CD4-positive, alpha-beta T cell treated with Interleukin-17A for 1 hour (primary cell): ENCODE measurements around the gene PLEKHB1.

Experiments
- DNase-seq: peaks from one replicate; pipeline ENCODE4 v3.0.0-alpha.2; 2020

PLEKHB1 gene, protein sequence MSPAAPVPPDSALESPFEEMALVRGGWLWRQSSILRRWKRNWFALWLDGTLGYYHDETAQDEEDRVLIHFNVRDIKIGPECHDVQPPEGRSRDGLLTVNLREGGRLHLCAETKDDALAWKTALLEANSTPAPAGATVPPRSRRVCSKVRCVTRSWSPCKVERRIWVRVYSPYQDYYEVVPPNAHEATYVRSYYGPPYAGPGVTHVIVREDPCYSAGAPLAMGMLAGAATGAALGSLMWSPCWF

DNA sequence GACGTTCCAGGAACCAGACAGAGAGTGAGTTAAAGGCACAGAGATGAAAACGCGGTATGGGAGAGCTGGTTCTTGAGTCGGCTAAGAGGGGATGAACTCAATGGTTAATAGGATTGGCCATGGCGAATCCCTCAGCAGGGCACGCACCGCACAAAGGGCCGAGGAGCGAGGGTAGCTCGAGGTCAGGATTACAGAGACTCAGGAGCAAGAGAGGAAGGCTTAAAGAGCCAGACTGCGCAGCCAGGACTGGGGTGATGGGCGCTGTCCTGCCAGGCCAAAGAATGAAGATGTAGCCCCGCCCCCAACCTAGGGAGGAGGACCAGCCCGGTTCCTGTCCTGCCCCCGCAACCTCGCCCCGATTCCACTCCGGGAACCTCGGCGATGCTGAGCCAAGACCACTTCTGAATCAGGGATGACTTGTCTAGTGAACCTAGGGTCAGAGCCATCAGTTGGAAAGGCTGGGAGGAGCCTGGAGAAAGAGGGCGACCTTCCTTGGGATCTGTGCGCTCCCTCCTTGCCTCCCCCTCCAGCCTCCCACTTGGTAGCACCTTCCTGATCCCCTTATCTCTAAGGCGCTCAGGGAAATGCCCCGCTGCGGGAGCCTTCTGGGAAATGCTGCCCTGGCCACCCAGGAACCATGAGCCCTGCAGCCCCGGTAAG is at the start of gene PLEKHB1:
Gene PLEKHB1, plus strand, starts transcription at position 610 of the 660 bp plus-strand sequence. Its CDS starts 28 bp downstream, at position 638.
- DNase-seq: no peak

DNA sequence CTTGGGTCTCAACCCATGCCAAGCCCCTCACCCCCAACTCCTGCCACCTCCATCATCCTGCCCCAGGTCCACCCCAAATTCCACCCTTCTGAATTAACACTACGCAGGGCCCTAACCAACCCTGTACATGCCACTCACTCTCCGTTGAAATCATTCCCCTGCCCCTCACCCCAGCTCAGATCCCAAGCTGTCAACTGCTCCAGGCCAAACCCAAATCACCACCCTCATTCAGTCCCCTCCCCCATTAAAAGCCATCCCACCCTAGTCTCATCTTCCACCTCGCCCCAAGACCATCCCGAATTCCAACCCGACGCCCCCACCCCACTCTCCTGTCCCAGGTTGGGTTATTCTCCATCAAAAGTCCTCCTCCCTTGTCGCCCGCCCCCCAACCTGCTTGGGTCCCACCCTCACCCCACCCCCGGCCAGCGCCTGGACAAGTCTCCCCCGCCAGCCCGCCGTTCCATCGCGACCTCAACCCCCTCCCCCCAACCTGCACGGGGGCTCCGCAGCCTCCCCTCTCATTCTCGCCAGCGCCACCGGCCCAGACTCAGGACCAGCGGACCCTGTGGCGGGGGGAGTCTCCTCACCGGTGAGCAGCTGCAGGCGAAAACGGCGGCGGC is 48.9 kb upstream of the PLEKHB1 start:
- no peak for DNase-seq

DNA sequence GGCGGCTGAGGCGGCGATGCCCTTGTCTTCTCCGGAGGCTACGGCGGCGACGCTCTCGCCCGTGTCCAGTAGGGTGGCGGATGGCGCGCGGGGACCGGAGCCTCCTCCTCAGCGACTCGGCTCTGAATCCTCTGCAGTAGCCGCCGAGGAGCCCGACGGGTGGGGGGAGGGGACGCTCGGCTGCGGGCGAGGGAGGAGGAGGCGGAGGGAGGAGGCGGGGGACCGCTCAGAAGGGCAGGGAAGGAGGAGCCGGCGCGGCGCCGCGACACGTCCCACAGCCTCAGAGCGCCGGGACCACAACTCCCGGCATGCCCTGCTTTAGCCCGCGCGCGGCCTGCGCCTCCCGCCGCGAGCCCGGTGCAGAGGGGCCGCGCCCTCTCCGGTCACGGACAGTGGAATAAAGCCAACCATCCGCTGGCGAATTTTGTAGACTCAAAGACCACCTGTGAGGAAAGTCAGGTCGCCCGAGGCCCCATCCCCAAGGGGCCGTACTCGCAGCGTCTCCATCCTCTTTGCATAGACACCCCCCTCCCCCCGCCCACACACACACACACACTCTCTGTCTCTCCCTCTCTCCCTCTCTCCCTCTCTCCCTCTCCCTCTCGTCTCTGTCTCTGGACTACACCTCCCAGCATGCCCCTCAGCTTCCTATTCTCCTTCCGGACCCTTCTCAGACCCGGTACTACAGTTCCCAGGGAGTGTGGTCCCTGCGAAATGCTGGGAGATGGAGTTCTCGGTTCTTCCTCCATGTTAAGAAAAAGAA is 48.2 kb upstream of the PLEKHB1 start, which contains the start of gene FAM168A:
Gene FAM168A, minus strand, starts transcription at position 157 of the 763 bp plus-strand sequence. CDS start 129,638 bp downstream, outside the sequence.
- peak; percentile 95 for DNase-seq

DNA sequence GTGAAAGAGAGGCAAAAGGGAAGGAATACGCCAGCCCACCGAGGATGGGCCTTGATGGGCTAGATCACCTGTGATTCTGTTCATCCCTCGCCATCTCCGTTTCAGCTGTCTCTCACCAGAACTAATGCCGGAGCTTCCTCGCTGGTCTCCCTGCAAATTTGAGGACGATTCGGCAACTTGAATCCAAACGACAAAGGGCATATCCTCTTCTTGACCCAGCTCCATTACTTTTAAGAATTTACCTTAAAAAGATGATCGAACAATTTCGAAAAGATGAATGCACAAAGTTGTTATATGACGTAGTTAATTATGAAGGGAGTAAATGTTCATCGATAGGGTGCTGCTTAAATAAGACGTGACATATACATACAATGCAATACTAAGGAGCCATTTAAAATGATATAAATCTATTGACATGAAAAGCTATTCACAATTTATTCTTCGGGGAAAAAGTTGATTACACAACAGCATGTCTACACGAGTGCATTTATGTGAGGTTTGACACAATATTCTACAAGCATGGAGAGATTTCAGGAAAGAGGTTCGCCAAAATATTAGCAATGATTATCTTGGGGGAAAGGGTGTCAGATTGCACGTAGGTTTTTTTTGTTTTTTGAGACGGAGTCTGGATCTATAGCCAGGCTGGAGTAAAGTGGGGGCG is 47.5 kb upstream of the PLEKHB1 start:
- no peak for DNase-seq

DNA sequence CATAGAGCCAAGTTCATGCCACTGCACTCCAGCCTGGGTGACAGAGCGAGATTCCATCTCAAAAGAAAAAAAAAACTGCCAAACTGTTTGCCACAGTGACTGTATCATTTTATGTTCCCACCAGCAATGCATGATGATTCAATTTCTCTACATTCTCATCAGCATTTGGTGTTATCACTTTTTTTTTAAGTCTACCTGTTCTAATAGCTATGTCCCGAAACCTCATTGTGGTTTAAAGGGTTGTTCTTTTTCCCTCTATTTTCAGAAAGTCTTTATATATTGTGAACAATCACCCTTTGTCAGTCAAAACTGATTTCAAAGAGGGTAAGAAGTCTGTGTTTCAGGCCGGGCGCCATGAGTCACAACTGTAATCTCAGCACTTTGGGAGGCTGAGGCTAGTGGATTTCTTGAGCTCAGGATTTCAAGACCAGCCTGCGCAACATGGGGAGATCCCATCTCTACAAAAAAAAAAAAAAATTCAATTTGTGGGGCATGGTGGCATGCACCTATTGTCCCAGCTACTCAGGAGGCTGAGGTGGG is 33.7 kb upstream of the PLEKHB1 start:
- DNase-seq: no peak

DNA sequence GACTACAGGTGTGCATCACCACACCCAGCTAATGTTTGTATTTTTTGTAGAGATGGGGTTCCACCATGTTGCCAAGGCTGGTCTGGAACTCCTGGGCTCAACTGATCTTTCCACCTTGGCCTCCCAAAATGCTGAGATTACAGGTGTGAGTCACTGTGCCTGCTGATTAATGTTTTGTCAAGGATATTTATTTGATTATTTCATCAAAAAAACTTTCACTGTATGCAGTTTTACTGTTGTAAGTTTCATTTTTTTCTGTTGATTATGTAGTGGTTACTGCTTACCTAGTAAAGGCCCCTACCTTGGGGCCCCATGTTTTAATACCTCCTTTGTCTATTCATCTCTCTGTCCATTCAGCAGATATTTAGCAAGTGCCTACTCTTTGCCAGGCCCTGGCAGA is 31.8 kb upstream of the PLEKHB1 start:
- DNase-seq: no peak

DNA sequence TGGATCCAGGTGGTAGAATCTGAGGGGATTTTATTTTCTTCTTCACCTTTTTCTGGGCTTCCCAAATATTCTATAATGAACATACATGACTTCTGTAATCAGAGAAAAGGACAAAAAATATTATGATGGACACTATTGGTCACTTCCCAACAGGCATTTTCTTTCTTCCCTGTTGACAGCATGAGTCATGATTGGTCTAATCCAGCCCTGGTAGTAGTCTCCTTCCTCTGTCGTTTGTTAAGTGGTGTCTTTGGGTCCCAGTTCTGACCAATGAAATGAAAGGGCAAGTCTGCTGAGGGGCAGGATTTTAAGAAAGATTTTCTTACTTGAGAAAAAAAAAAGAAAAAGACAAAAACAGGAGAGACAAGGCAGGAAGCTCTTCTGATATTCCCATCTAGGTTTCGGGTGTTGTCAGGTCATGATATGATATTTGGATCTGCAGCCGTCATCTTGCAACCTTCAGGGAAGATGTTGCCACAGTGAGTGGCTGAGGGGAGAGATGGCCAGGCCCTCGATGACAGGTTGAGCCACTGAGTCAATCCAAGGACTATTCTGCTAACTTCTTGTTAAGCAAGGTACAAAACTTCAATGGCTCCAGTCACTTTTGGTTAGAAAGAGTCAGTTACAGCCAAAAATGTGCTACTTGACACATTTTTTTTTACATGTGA is 23.3 kb upstream of the PLEKHB1 start:
- DNase-seq: no peak

DNA sequence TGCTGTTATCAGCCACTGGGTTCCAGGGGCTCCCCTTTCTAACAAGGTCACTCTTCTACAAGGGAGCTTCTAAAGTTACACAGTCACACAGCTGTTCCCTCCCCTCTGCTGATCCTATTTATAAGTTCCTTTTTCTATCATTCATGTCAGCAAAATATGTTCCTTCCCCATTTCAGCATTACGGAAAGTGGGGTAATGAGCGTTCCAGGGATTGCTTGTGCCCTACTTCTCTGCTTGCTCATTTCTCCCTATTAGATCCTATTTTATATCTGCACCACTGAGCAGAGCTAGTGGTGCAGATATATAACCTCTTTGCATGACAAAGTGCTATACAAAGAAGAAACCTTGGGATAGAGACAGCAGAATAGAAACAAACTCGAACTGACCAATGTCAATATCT is 22.7 kb upstream of the PLEKHB1 start:
- no peak for DNase-seq

DNA sequence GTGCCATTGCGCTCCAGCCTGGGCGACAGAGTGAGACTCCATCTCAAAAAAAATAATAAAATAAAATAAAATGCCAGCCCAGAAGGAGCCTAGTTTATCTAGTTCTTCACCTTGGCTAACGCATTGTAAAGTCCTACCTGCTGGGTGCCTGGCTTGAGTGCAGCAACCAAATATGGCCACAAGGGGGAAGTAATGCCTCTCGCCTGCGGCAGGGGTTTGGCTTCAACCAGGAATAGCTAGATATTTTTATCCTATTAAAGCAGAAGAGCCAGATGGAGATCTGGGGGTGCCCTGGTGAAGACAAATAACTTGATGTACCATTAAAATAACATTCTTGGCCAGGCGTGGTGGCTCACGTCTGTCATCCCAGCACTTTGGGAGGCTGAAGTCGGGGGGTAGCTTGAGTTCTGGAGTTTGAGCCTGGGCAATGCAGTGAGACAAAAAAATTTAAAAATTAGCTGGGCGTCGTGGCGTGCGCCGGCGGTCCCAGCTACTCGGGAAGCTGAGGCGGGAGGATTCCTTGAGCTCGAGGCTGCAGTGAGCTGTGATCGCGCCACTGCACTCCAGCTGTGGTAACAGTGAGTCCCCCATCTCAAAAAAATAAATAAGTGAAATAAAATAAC is 20.6 kb upstream of the PLEKHB1 start:
- peak; percentile 79 for DNase-seq

DNA sequence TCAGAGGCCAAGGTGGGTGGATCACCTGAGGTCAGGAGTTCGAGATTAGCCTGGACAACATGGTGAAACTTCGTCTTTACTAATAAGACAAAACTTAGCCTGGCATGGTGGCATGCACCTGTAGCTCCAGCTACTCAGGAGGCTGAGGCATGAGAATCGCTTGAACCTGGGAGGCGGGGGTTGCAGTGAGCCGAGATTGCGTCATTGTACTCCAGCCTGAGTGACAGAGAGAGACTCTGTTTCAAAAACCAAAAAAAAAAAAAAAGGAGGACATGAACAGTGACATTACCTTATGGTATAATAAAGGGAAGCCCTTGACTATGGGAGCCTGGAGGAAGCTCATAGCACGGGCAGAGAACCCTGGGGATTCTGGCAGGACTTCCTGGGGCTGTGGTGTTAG is 16.5 kb upstream of the PLEKHB1 start:
- DNase-seq: no peak

DNA sequence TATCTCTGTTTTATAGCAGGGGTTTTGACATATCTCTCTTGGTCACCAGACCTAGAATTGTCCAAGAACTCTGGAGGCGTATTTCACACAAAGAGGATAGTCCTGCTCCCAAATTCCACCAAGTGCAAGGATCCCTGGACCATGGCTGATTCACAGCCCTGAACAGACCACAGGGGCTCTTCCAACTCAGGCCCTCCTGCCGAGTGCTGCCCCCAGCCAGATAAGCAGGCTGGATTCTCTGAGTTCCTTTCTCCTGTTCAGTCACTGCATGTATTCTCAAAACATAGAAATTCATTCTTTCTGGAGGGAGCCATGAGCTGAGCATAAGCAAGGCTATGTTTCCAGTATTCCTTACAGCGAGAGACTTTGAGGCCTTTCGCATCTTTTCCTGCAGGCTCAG is 13.4 kb upstream of the PLEKHB1 start:
- DNase-seq: no peak

DNA sequence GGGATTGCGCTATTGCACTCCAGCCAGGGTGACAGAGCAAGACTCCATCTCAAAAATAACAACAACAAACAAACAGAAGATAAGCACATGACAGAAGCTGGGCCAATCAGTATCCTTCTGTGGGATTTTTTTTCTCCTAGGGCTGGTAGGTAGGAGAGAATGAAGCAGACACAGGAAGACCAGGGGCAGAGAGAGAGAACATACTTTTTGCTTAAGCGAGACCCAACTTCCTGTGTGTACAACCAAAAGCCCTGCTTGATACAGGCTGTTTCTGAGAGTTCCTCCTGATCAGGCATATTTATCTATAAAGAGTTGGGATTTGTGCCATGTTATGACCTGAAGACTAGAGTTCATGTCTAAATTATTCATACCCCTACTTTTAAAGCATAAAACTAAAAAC is 12.4 kb upstream of the PLEKHB1 start:
- no peak for DNase-seq

DNA sequence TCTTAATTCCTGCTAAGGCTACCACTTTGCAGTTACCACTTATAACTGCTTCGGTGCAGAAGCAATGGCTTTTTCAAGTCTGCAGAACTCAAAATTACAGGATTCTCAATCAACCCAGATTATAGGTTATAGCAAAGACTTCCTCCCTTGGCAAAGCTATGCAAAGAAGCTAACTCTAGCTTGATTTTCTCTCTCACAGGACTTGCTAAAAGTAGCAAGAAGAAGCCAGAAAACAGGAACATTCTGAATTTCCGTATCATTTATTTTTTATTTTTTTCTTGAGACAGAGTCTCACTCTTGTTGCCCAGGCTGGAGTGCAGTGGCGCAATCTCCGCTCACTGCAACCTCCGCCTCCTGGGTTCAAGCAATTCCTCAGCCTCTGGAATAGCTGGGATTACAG is 10.7 kb upstream of the PLEKHB1 start:
- DNase-seq: no peak

DNA sequence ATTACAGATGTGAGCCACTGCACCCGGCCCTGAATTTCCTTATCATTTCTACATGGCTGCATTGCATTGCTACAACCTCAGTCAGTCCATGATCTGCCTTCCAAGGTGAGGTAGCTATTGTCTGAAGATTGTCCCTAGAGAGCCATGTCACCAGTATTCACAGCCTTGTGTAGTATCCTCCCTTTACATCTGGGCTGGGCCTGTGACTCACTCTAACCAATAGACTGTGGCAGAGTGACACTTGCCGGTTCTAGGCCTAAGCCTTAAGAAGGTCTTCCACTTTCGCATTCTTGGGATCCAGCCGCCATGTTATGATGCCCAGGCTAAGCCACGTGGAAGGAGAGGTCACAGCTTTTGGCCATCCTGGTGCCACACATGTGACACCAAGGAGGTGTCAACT is 10.1 kb upstream of the PLEKHB1 start:
- no peak for DNase-seq

DNA sequence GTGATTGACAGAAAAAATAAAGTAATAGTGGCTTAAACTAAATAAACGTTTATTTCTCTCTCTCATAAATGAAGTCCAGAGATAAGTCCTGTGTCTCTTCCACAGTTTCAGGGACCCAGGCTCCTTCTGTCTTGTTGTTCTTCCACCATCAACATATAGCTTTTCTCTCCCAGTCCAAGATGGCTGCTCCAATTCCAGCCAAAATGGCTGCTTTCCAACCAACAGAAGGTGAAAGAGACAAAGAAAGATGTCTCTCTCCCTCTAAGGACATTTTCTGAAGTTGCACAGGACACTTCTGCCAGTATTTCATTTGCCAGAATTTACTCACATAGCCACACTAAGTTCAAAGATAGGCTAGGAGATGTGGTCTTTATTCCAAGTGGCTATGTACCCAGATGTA is 9.4 kb upstream of the PLEKHB1 start:
- DNase-seq: no peak

DNA sequence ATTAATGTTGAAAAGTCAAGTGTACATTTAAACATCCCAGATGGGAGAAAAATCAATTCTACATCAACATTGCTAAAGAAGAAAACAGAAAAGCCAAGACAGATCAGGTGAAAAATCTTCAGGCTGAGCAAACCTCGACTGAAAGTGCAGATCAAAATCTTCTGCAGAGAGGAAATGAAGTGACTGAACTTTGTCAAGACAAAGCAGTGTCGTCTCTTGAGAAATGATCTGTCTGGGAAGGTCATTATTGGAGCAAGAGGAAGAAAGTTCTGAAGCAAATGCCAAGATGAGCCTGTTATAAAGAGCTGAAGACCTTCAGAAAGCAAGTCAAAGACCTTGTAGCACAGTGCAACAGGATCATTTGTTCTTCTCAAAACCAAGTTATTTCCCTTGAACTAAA is 5.8 kb upstream of the PLEKHB1 start:
- no peak for DNase-seq

DNA sequence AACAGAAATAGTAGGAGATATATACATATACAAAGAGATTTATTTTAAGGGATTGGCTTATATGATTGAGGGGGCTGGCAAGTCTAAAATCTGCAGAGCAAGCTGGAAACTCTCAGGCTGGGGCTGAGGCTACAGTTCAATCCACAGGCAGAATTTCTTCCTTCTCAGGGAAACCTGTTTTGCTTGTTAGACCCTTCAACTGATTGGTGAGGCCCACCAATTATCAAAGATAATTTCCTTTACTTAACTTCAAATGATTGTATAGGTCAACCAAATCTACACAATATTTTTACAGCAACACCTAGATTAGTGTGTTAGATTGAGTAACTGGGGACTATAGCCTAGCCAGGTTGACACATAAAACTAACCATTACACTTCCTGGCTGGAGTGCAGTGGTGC is 4.7 kb upstream of the PLEKHB1 start:
- DNase-seq: no peak

DNA sequence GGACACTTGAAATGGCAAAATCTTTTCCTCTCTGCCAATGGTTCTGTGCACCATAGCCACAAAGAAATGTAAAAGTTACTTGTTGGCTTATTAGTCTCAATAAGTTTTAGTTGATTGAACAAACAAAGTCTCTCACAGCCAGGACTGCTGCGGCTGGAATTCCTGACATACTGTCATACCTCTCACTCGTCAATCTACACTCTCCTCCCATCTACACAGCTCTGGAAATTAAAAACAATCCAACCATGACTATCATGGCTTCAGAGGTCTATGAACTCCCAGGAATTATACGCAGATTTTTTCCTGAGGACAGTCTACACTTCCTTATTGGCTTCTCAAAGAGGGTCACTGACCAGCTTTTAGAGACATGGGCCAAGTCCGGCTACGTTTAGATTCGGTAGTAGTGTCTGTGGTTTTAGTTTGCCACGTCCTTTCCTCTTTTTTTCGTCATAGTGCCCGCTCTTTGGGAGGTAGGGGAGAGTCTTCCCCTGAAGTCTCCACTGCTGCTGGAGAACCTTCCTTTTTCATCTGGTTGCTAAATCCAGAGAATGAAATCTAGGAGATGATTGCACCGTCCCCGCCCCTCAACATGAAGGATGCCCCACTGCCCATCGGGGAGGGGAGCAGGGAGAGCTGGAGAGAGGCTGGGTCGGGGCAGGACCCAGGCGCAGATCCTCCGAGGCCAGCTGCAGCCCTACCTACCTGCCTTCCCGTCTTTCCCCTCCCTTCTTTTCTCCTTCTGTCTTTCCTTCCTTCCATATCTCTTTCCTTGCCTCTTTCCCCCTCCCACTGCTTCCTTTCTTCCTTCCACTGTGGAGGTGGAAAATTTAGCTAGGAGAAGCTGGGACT is 1.0 kb upstream of the PLEKHB1 start:
- DNase-seq: no peak

DNA sequence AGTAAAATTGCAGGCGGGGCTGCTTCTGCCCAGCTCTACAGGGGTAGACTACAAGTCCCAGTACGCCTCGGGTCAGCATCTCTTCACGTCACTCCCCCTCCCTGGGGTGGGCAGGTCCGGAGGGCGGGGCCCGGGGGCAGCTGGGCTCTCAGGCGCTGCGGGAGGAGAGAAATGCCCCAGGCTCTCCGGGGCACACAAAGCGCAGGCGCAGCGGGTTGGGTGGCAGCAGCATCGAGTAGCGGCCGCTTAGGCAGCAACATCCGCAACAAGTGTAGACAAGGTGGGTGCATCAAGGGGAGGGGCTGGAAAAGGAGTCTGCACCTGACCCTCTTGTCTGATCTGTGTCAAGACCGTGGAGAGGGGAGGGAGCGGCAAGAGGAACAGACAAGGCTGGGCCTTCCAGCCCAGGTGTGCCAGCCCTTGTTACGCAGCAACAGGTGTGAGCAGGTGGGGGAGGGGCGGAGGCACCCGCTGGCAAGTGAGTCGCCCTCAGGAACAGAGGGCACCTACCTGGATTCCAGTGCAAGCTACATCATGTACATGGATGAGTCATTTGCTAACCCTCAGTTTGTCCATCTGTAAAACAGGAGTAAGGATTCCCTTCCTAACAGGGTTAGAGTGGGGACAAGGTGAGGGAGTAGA is 1.2 kb downstream of the PLEKHB1 start:
- peak; percentile 96 for DNase-seq

DNA sequence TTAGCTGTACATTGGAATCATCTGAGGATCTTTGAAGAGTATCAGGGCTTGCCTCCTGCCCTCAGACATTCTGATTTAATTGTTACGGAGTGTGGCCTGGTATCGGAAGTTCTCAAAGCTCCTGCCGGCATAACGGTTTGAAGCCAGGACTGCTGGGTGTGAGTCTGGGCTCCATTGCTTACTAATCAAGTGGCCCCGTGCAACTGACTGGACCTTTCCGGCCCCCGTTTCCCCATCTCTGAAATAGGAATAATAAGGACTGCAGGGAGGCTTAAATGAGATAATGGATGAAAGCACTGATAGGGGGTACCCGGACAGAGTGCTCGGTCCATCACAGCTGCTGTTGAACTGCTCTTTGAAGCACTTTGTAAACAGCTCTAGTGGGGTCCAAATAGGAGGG is 1.7 kb downstream of the PLEKHB1 start:
- no peak for DNase-seq
